Activated gamma-delta T cell treated with Interleukin-2 at 50 U/mL for 16 hours (primary cell): Measurements from ENCODE around the gene GPSM3.
"Not testable (repeated sequence)": the region's sequence is repeated elsewhere in the genome, so short reads cannot be mapped to it uniquely, and the experiment has no call there.

Experiments
- DNase-seq: peaks from one replicate; pipeline ENCODE4 v3.0.0-alpha.2; 2020

The GPSM3 gene

DNA sequence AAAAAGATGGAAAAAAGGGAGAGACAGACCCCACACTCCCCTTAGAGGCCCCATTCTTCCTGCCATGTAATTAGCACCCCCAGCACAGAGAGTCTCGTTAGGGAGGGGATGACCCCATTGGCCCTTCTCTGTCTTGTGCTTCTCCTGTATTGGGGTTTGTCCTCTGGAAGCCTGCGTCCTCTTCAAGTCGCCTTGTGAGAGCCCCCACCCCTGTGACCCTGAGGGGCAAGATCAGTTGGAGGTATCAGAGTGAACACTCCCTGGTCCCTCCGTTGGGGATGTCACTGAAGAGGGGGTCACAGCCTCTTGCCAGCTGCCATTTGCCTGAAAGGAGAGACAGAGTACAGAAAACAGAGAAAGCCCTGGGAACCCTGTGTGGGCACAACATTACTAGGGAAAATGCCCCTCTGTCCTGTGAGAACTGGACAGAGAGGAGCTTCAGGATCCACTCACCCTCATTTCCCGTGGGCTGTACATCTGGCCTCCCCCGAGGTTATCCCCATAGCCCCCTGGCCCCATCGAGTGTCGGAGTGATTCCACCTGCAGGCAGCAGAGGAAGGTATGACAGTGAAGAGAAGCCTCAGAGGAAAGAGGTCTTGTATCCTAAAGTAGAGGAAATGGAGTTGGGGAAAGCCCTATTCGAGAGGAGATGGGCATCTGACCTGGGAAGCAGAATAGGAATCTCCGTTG is 6.1 kb downstream of the GPSM3 start:
- not testable (repeated sequence) for DNase-seq

DNA sequence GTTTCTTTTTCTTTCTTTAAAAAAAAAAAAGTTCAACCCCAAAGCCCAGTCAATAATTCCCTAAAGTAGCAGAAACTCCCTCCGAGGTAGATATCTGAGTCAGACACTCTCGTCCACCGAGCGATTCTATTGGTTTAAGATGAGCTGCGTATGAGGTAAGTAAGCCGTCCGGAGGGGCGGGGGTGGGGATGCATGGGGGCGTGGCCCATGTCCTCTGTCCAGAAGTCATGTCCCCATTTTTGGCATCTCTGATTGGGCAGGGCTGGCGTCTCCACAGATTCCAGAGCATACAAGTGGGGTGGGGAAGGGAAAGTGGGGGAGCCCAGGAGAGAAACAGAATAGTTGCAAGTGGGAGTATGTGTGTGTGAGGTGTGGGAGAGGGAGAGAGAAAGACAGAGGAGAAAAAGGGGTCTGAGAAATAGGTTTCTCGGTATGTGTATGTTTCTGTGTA is 6.7 kb downstream of the GPSM3 start:
- DNase-seq: not testable (repeated sequence)

DNA sequence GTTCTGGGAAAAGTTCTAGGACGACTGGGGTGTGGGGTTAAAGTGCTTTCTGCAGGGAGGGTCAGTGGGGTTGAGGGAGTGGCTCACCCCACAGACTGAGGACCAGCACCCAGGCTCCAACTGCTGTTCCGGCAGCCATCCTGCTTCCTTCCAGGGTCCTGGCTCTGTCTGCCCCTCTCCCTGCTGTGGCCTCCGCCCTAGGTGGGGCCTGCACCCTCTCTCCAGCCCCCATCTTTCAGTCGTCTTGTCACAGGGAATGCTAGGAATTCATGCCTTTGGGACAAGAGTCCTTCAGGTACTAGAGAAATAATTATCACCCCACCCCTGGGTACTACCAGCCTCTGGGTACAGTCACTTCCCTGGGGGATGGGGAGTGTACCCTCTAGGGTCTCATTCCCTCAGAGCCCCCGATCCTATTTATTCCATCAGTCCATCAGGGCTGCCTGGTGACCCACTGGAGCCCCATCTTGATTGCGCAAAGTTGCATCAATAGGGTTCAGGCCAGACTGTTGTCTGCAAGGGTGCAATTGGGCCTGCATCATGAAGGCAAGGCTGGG is 8.3 kb downstream of the GPSM3 start, which contains the start of gene AGER:
Gene AGER, minus strand, starts transcription at position 170 of the 557 bp plus-strand sequence. Its CDS starts 31 bp downstream, at position 139.
- no peak for DNase-seq

DNA sequence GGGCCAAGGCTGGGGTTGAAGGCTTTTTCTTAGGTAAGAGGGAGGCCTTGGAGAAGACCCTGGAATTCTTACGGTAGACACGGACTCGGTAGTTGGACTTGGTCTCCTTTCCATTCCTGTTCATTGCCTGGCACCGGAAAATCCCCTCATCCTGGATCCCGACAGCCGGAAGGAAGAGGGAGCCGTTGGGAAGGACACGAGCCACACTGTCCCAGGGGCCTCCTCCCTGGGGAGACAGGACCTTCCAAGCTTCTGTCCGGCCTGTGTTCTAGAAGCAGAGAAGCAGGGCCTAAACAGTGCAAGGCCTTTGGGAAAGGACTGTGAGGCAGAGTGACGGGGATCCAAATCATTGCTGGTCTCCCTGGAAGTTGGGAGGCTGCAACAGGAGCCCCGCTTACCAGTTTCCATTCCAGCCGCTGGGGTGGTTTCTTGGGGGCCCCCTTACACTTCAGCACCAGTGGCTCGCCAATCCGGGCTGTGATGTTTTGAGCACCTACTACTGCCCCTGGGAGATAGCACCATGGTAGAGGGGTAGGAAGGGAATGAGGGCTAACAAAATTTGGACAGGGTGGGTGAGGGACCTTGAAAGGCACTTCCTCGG is 8.9 kb downstream of the GPSM3 start:
- no peak for DNase-seq

DNA sequence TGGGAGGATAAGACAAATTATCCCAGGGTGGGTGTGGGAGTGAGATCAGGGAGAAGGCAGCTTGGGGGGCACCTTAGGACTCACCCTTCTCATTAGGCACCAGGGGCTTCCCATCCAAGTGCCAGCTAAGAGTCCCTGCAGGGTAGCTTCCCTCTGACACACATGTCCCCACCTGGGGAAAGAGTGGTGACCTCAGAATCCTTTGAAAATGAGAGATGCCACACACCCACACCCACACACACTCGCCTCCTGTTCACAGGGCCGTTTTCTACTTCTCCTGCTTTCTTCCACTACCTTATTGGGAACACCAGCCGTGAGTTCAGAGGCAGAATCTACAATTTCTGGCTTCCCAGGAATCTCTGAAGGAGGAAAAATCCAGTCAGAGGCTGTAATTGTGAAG is 9.4 kb downstream of the GPSM3 start:
- no peak for DNase-seq

DNA sequence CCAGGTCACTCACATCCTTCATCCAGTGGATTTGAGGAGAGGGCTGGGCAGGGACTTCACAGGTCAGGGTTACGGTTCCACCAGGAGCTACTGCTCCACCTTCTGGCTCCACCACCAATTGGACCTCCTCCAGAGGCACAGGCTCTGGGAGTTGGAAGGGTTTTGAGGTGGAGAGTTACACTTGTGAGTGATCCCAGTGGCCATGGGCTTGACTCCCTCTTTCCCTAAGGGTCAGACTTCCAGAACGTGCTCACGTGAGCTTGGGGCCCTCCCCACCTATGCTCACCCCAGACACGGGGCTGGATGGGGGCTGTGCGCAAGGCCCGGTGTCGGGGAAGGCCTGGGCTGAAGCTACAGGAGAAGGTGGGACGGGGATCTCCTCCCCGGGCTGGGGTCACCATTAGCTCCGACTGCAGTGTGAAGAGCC is 9.9 kb downstream of the GPSM3 start:
- no peak for DNase-seq

DNA sequence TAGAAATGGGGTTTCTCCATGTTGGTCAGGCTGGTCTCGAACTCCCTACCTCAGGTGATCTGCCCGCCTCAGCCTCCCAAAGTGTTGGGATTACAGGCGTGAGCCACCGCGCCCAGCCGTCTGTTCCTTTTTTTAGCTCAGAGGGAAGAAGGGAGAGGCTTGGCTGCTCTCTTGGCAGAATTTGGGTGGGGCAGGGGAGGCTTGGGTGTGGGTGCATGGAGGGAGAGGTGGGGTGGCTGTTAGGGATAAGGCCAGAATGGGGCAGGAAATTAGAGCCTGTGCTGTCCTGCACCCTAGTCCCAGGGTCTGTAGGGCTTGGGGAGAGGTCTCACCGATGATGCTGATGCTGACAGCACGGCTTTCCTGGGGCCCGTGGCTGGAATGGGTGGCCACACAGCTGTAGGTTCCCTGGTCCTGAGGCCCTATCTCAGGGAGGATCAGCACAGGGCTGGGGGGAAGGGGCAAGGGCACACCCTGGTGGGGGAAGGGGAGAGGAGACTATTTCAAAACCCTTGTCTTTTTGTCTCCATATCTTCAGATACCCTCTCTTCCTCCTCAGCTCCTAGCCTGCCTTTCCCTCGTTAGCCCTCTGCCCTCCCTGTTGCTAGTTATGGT is 10.4 kb downstream of the GPSM3 start:
- no peak for DNase-seq

DNA sequence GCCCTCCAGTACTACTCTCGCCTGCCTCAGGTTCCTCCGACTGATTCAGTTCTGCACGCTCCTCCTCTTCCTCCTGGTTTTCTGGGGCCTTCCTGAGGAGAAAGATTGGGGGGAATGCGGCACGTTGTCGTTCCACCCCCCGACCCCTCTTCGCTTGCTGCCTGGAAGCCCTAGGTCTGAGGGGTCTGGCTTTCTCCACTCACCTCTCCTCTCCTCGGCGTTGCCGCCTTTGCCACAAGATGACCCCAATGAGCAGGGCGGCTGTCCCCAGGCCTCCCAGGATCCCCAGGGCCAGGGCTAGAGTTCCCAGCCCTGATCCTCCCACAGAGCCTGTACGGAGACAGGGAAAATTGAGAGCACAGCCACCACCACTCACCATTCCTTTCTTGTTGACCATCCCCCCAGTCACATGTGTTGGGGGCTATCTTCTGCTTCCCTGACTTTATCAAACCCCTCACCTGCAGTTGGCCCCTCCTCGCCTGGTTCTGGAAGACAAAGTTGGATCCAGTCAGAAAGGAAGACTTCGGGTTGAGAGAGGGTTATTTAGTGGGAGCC is 11.2 kb downstream of the GPSM3 start:
- no peak for DNase-seq

DNA sequence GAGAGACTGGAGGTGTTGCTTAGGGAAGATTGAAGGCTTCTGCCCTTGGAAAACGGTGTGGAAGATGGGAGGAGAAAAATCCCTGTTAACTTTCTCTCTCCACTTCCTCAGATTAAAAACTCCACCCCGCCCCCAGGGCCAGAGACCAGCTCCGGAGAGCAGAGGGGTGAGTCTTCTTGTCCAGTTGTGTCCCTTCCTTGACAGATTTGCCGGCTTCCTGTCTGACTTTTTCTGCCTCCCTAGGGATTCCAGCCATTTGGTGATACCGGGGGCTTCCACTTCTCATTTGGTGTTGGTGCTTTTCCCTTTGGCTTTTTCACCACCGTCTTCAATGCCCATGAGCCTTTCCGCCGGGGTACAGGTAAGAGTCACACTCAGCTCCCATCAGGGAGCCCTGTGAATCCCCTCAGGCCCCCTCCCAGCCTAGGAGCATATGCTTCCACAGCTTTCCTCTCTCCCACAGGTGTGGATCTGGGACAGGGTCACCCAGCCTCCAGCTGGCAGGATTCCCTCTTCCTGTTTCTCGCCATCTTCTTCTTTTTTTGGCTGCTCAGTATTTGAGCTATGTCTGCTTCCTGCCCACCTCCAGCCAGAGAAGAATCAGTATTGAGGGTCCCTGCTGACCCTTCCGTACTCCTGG is 12.6 kb downstream of the GPSM3 start:
- DNase-seq: no peak

DNA sequence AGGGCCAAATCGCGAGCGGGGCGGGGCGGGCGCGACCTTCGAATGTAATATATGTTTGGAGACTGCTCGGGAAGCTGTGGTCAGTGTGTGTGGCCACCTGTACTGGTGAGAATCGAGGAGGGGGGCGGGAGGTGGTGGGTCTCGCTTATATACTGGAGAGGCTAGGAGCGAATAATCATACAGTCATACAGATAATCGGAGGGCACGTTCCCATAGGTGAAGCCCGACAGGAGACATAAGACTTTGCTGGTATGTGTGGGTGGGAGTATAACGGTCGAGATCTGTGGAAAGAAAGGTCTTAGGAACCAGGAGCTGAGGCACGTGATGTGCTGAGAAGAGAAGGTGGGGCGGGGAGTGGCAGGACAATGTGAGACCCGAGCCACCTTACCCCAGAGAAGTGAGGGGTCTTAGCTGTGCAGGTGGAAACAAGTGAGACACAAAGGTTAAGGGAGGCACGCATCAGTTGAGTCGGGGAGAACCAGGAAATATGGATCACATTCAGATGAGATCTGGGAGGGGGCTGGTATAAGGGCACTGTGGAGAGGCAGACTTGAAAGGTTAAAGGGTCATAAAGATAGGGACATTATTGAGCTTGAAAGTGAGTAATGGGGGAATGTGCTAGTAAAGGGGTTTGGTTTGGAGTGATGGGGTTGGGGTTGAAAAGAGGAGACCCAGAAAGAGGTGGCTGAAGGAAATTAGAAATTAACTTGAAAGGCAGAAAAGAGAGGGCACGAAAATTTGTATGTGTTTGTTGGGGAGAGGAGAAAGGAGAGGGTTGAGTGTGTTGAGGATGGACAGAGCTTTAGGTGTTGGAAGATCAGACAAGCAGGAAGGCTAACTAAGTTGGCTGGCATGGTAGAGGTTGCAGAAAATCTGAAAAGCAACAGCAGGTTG is 13.6 kb downstream of the GPSM3 start:
- DNase-seq: no peak

DNA sequence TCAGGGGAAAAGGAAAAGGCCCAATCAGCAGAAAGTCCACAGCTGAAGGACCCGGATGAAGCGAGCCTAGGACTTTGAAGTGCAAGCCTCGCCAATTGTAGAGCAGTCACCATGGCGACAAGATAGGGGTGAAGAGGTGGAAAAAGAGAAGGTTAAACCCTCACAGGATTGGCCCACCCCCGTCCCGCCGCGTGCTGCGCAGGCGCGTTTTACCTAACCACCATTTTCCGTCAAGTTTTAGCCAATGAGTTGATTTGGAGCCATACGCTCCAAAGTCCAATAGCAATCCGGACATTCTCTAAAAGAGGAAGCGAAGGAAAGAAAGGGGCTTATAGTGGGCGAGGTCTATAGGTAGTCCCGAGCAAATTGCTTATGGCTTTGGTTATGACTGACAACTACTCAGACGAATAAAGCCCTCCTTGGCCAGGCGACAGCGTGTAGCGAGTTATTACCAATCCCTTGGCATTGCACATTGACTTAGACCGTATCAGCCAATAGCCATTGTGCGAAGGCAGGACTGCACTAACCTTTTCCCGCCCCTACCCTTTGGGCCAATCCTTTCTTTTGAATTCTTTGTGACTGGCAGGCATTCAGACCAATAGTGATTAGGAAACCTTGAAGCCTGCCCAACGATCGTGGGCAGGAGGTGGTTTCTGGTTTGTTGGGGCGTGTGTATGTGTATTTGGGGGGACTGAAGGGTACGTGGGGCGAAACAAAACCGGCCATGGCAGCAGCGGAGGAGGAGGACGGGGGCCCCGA is 14.5 kb downstream of the GPSM3 start, which contains the start of gene RNF5:
Gene RNF5, plus strand, starts transcription at position 618 of the 759 bp plus-strand sequence. Its CDS starts 107 bp downstream, at position 725.
- peak; percentile 93 for DNase-seq

DNA sequence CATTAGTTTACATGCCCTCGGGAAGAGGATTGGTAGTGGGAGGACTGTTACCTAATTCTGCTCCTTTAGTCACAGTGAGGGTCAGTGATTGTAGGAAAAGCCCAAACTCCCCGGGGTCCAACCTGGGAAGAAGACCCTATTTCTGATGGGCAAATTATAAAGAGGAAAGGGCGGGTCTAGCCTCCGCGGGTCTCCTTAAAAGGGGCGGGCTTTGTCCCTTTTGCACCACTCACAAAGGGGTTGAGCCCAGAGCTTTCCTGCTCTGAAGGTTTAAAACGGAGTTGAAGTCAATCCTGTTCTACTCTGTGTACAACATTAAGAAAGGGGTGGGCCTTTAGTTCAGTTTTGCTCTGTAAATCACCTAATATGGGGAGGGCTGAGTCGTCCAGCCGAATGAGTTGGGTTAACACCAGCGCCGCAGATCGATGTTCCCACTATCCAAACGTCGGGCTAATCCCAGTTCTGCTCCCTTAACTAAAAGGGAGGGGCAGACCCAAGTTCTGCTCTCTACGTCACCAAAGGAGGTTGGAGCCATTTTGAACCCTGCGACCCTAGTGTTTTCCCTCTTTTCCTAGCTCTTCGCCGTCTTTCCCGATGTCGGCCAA is 15.2 kb downstream of the GPSM3 start:
- DNase-seq: no peak

DNA sequence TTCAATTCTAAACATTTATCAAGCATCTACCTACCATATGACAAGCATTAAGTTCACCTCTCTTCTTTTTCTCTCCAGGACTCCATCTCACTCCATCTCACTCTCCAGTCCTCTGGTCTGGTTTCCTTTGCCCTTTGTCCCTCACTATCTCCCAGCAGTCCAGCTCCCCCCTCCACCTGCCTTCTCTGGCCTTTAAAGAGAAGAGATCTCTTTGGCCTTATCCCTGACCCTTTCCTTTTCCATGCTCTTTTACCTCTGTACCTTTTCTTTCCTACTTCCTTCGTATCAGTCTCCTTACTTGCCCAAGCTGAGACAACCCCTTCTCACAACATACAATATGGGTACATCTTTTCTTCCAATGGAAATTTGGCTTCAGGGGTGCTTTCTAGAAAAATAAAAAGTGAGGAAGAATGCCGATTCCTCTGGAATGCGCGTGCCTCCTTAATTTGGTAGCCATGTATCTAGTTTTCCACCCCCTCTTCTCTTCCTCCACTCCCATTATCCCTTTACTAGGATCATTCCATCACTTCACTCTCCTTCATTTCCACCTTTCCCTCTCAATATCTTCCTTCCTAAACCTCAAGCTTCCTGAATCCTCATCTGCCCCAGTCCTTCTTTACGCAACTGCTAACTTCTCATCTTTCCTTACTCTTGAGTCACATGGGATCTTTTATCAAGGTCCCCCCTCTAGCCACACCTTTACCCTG is 15.8 kb downstream of the GPSM3 start:
- no peak for DNase-seq

DNA sequence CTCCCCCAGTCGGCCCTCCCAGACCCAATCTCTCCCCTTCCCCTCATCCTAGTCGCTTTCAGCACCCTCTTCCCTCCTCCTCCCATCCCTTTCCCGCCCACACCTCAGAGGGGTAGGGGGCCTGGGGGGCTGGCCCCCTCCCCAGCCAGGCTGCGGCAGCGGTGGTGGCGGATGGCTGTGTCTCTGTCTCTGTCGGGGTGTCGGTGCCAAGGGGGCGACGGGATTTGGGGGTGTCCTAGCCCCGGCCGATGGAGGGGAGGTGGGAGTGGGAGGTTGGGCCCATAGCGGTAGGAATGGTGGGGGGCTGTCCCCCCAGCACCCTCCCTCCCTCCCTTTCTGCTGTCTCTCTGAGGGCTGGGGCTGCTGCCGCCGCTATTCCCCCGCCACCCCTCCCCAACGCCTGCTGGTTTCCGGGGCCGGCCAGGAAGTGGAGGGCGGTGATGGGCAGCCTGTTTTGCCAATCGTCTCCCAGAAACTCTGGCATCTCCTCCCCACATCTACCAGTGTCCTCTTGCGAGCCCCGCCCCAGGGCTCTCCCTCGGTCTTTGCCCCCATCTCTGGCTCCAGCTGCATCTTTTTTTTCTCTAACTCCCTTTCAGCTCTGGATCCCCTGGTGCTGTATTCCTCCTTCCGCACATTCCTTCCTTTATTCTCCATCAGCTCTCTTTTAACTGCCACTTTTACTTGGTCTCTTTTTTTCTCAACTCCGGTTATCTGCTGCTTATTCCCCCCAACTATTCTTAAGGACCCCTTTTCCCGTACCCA is 16.6 kb downstream of the GPSM3 start, which contains the start of gene AGPAT1:
Gene AGPAT1, minus strand, starts transcription at position 374 of the 765 bp plus-strand sequence. CDS start 4,588 bp downstream, outside the sequence.
- DNase-seq: peak; percentile 97

DNA sequence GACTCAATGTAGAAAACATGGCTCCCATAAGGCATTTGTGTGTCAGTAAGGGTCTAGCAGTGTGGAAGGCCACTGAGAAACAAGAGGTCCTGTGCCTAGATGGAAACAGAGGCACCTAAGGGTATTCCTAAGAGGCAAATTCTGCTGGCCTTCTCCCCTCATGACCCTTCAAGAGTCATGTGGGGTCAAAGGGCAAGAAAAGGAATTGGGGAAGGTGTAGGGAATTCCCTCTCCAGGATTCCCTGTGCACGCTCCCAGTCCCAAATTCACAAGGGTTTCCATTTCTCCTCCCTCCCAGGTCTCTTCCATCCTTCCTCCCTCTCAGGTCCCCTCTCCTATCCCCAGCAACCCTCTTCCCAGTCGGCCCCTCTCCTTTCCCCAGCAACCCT is 17.1 kb downstream of the GPSM3 start:
- DNase-seq: no peak

DNA sequence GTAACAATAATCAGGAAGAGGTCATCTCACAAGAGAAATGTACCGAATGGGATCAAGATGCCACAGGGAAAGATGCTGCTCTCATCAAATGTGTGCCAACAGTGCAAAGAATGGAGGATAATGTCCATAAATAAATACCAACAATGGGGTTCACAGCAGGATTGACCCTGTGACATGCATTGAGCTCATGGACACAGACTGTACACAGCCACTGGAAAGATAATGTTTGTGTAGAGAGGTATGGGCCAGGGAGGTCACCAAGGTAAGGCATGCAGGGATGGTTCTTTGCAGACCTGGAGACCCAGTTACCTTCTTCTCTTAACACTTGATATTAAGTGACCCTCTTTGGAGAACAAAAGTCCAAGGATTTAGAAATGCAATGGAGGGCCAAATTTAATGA is 18.0 kb downstream of the GPSM3 start:
- DNase-seq: no peak

DNA sequence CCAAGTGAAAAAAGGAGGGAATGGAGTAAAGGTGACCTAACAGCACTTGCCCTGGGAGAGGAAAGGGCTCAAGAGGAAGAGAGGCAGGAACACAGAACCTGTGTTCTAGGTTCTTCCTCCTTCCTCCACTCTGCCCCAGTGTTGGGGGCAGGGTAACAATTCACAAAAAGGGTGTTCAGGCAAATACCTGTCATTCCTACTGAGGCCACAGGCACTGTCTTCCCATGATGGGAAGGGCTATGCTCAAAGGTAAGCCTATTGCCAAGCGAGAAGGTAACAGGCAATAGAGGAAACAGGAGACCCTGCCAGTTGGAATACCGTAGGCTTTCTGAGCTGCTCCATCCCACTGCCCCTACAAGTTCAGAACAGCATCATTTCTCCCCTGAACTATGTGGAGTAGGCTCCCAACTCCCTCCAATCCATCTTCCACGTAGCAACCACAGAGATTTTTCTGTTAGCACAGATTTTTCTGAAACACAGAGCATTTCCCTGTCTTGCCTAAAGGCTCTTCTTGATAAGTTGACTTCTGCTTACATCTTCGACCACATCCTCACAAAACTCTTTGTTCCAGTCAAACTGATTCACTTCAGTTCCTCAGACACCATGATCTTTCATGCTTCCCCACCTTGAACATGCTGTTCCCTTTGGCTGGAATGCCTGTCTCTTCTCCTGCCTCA is 19.3 kb downstream of the GPSM3 start:
- no peak for DNase-seq

DNA sequence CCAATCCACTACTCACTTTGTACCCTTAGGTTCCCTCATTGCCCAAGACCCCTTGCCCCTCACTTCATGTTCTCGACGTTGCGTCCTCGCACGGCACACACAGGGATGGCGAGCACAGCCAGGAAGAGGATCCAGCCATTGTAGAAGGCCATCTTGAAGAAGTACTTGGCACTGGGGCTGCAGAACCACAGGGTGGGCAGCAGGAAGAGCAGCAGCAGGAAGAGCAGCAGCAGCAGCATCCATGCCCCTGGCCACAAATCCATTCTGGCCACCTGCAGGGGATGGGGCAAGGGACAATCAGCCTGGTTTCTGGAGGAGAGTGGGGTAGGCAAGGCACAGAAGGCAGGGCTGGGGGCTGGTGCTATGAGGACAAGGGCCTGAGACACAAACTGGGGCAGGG is 21.2 kb downstream of the GPSM3 start:
- no peak for DNase-seq
